ENCODE results near the gene TEP1. TPM values are rescaled to one million over a fixed set of nuclear protein-coding genes. Genes with fewer than 3 reads are reported as not detected.

The TEP1 gene
- total RNA-seq, 4 donors from 2014 or later: 19.5 to 30.5 (median 23.6) TPM

- no peak overlapping the region for H3K4me3 ChIP-seq (ENCODE audit: low read depth, poor library complexity, severe bottlenecking)
- 57 to 58% methylated on average over 4 of the region's 4 CpGs for WGBS, 2 donors
- no peak for TF ChIP-seq CTCF (IDR thresholded peaks at IDR 0.05)
- TF ChIP-seq POLR2A (IDR thresholded peaks at IDR 0.05): no peak
- peak in 1 of 2 donors; percentile 17 for DNase-seq (ENCODE audit: low spot score in 2 of 2)
- intact Hi-C loops (cut with DNase I; ENCODE audit: low total_unique reads): no loop called here
These were observed 25.1 kb downstream of the TEP1 start for GRCh38 chr14:20388159-20388558.

GRCh38 chr14:20387576-20387975, 25.7 kb downstream of the TEP1 start:
- H3K4me3 ChIP-seq (ENCODE audit: low read depth, poor library complexity, severe bottlenecking): no peak overlapping the region
- intact Hi-C loops (cut with DNase I; ENCODE audit: low total_unique reads): no loop called here
- DNase-seq (ENCODE audit: low spot score in 2 of 2): peak in 1 of 2 donors; percentile 18
- no peak for TF ChIP-seq POLR2A (IDR thresholded peaks at IDR 0.05)
- no peak for TF ChIP-seq CTCF (IDR thresholded peaks at IDR 0.05)
- 88 to 91% methylated on average over 6 of the region's 6 CpGs for WGBS, 2 donors

- H3K4me3 ChIP-seq (ENCODE audit: low read depth, poor library complexity, severe bottlenecking): no peak overlapping the region
- WGBS, 2 donors: 96 to 98% methylated on average over 16 to 17 of the region's 17 CpGs
- TF ChIP-seq CTCF (IDR thresholded peaks at IDR 0.05) (no peak), POLR2A (IDR thresholded peaks at IDR 0.05) (no peak)
- intact Hi-C loops (cut with DNase I; ENCODE audit: low total_unique reads): no loop called here
- peak in 1 of 2 donors; percentile 60 for DNase-seq (ENCODE audit: low spot score in 2 of 2)
These were observed 26.9 kb downstream of the TEP1 start for GRCh38 chr14:20386276-20386855.

GRCh38 chr14:20384886-20385285, 28.4 kb downstream of the TEP1 start:
- DNase-seq (ENCODE audit: low spot score in 2 of 2): peak in 1 of 2 donors; percentile 52
- intact Hi-C loops (cut with DNase I; ENCODE audit: low total_unique reads): no loop called here
- H3K4me3 ChIP-seq (ENCODE audit: low read depth, poor library complexity, severe bottlenecking): no peak overlapping the region
- TF ChIP-seq POLR2A (IDR thresholded peaks at IDR 0.05): no peak
- TF ChIP-seq CTCF (IDR thresholded peaks at IDR 0.05): no peak
- WGBS, 2 donors: 86 to 89% methylated on average over 5 of the region's 5 CpGs

- no peak for TF ChIP-seq CTCF (IDR thresholded peaks at IDR 0.05)
- no peak for TF ChIP-seq POLR2A (IDR thresholded peaks at IDR 0.05)
- peak in 1 of 2 donors; percentile 75 for DNase-seq (ENCODE audit: low spot score in 2 of 2)
- 87 to 94% methylated on average over 7 of the region's 7 CpGs for WGBS, 2 donors
- no peak overlapping the region for H3K4me3 ChIP-seq (ENCODE audit: low read depth, poor library complexity, severe bottlenecking)
- intact Hi-C loops (cut with DNase I; ENCODE audit: low total_unique reads): no loop called here
These were observed 29.0 kb downstream of the TEP1 start for GRCh38 chr14:20384321-20384720.

GRCh38 chr14:20383636-20384035, 29.7 kb downstream of the TEP1 start:
- DNase-seq (ENCODE audit: low spot score in 2 of 2): peak in 1 of 2 donors; percentile 75
- intact Hi-C loops (cut with DNase I; ENCODE audit: low total_unique reads): no loop called here
- no peak for TF ChIP-seq POLR2A (IDR thresholded peaks at IDR 0.05)
- TF ChIP-seq CTCF (IDR thresholded peaks at IDR 0.05): no peak
- WGBS, 2 donors: 91 to 95% methylated on average over 5 of the region's 5 CpGs
- no peak overlapping the region for H3K4me3 ChIP-seq (ENCODE audit: low read depth, poor library complexity, severe bottlenecking)

Measured in lower leg skin (tissue), 4 donors.